K562 (cell line): ENCODE results near the gene RAI1. TPM values are rescaled to one million over a fixed set of nuclear protein-coding genes. Genes with fewer than 3 reads are reported as not detected.

ENCODE experiments used
- CREM ChIP-seq: IDR thresholded peaks from 2 replicates; pipeline ENCODE4 v1.6.1; 2014; ENCODE audit warnings: antibody characterized with exemption, low read depth
- E2F4 ChIP-seq: sonication (generic); formaldehyde crosslinking; IDR thresholded peaks from 2 replicates; pipeline ENCODE4 v1.8.0; 2022; ENCODE audit warnings: mild to moderate bottlenecking, low read depth, missing genetic modification reagents
- ETS1 ChIP-seq: conservative IDR thresholded peaks from 2 replicates; pipeline ENCODE4 v1.6.1; 2011; ENCODE audit warnings: low read depth, mild to moderate bottlenecking, low read length; ENCODE audit not compliant: control insufficient read depth
- FIP1L1 ChIP-seq: fragments of 200-400 bp; formaldehyde crosslinking; IDR thresholded peaks from 2 replicates; pipeline ENCODE4 v1.6.1; 2018; ENCODE audit warnings: mild to moderate bottlenecking, low read depth, low read length; ENCODE audit not compliant: poor library complexity, severe bottlenecking
- KAT8 ChIP-seq: fragments of 450-650 bp; IDR thresholded peaks from 2 replicates; pipeline ENCODE4 v1.6.1; 2016; ENCODE audit warnings: low read depth, mild to moderate bottlenecking
- MAX ChIP-seq: sonication (generic); formaldehyde crosslinking; IDR thresholded peaks from 2 replicates; pipeline ENCODE4 v1.9.0; 2022; ENCODE audit warnings: mild to moderate bottlenecking, missing genetic modification reagents
- NFE2L1 ChIP-seq: fragments of 450-650 bp; IDR thresholded peaks from 2 replicates; pipeline ENCODE4 v1.6.1; 2016; ENCODE audit warnings: missing genetic modification characterization, low read depth, mild to moderate bottlenecking, missing compliant biosample characterization, moderate library complexity, borderline replicate concordance
- NFIC ChIP-seq: fragments of 450-650 bp; IDR thresholded peaks from 2 replicates; pipeline ENCODE4 v1.6.1; 2017; ENCODE audit warnings: mild to moderate bottlenecking, inconsistent platforms
- PHB2 ChIP-seq: fragments of 450-650 bp; IDR thresholded peaks from 2 replicates; pipeline ENCODE4 v1.6.1; 2017; ENCODE audit warnings: low read depth
- POU5F1 ChIP-seq: fragments of 150-350 bp; IDR thresholded peaks from 2 replicates; pipeline ENCODE4 v1.6.1; 2014; ENCODE audit warnings: borderline replicate concordance, low read length, low read depth, mild to moderate bottlenecking; ENCODE audit not compliant: partially characterized antibody
- RBBP5 ChIP-seq: fragments of 200-600 bp; sonication (generic); IDR thresholded peaks from 2 replicates; pipeline ENCODE4 v1.6.1; 2012; ENCODE audit warnings: borderline replicate concordance, mild to moderate bottlenecking, low read length, control low read depth, inconsistent platforms; ENCODE audit not compliant: insufficient read depth, poor library complexity, severe bottlenecking
- RBFOX2 ChIP-seq: fragments of 200-400 bp; formaldehyde crosslinking; IDR thresholded peaks from 2 replicates; pipeline ENCODE4 v1.6.1; 2017; ENCODE audit warnings: low read depth, mild to moderate bottlenecking, low read length, moderate library complexity
- SMAD4 ChIP-seq: fragments of 250-450 bp; sonication (Bioruptor Pico); conservative IDR thresholded peaks from 2 replicates; pipeline ENCODE4 v1.8.0; 2021; ENCODE audit warnings: inconsistent platforms, mild to moderate bottlenecking, moderate library complexity
- SMARCC2 ChIP-seq: fragments of 450-650 bp; IDR thresholded peaks from 2 replicates; pipeline ENCODE4 v1.6.1; 2017; ENCODE audit warnings: antibody characterized with exemption, moderate library complexity, mild to moderate bottlenecking, low read depth
- SNAPC5 ChIP-seq: fragments of 250-450 bp; sonication (Bioruptor Pico); IDR thresholded peaks from 2 replicates; pipeline ENCODE4 v1.8.0; 2021; ENCODE audit warnings: moderate library complexity, mild to moderate bottlenecking, inconsistent platforms
- SRSF9 ChIP-seq: fragments of 200-400 bp; formaldehyde crosslinking; IDR thresholded peaks from 2 replicates; pipeline ENCODE4 v1.6.1; 2017; ENCODE audit warnings: low read depth, low read length, borderline replicate concordance
- U2AF2 ChIP-seq: fragments of 200-400 bp; formaldehyde crosslinking; optimal IDR thresholded peaks from 2 replicates; pipeline ENCODE3; 2017; ENCODE audit warnings: low read depth, mild to moderate bottlenecking, low read length
- YY1 ChIP-seq, 3 experiments: IDR thresholded peaks; 2 replicates each; pipeline ENCODE4 v1.6.1; 2011; ENCODE audit warnings: low read length in 2 of 3, mild to moderate bottlenecking in 2 of 3, moderate library complexity in 2 of 3, borderline replicate concordance in 1 of 3, control low read depth in 1 of 3, low read depth in 1 of 3; ENCODE audit not compliant: insufficient read depth in 3 of 3, insufficient replicate concordance in 2 of 3, control insufficient read depth in 1 of 3, insufficient read length in 1 of 3; ENCODE audit errors: extremely low read depth in 1 of 3
- ZNF197 ChIP-seq: fragments of 200-800 bp; sonication (Bioruptor generic); IDR thresholded peaks from 2 replicates; pipeline ENCODE4 v1.6.1; 2016; ENCODE audit warnings: low read depth, missing genetic modification characterization, missing compliant biosample characterization
- ZNF224 ChIP-seq: sonication (generic); formaldehyde crosslinking; IDR thresholded peaks from 2 replicates; pipeline ENCODE4 v1.8.0; 2022; ENCODE audit warnings: mild to moderate bottlenecking, missing genetic modification reagents
- ZNF445 ChIP-seq: fragments of 250-450 bp; sonication (Bioruptor Pico); IDR thresholded peaks from 2 replicates; pipeline ENCODE4 v1.4.0; 2020; ENCODE audit warnings: low read depth, mild to moderate bottlenecking, moderate library complexity
- ZNF766 ChIP-seq: fragments of 200-800 bp; sonication (Bioruptor generic); conservative IDR thresholded peaks from 2 replicates; pipeline ENCODE4 v1.6.1; 2016; ENCODE audit warnings: missing genetic modification characterization, missing compliant biosample characterization
- polyA plus RNA-seq, 8 experiments: library from polyadenylated mRNA; depleted of rRNA in 4 of 8; stranded (reverse) in 5 of 8; unstranded in 3 of 8; fragments of >200 nt; fragmentation: Nextera tagmentation in 2 of 8; fragmentation: Illumina TruSeq in 1 of 8; extraction: Ambion mirVana in 2 of 8; extraction: Trizol in 1 of 8; gene quantifications; 2 replicates each; pipeline versions ENCODE4 v1.2.1 to v1.2.3, GENCODE V29; 2011 to 2014; ENCODE audit warnings: inconsistent platforms in 1 of 8, missing spikeins in 1 of 8
- total RNA-seq, 7 experiments: library from RNA; depleted of rRNA in 6 of 7; stranded (reverse); fragments of >200 nt in 6 of 7; fragmentation: Illumina TruSeq in 2 of 7; extraction: Trizol in 2 of 7; gene quantifications; 2 replicates each; pipeline versions ENCODE4 v1.2.1 to v1.2.3, GENCODE V29; 2011 to 2021; ENCODE audit warnings: low replicate concordance in 1 of 7
- TF ChIP-seq, protein P1 (sequence below): fragments of 450-650 bp; formaldehyde crosslinking; IDR thresholded peaks from 2 replicates; pipeline ENCODE4 v1.4.0; 2022; ENCODE audit warnings: missing genetic modification characterization

The RAI1 gene
- total and polyA plus RNA-seq, 9 of the 15 experiments (the other 6 are each of a cell fraction or from before 2014, with no cell fraction given): 0.68 to 19.9 (median 5.5) TPM

- peak; percentile 1; the same call in 1 of the 2 replicates for TF ChIP-seq CREM
- no peak for TF ChIP-seq E2F4 (CRISPR knock-in tag)
- TF ChIP-seq ETS1: no peak
- TF ChIP-seq NFE2L1 (tag): no peak
- peak; percentile 70 for TF ChIP-seq ZNF766 (CRISPR knock-in tag)
- no peak for TF ChIP-seq KAT8
- TF ChIP-seq POU5F1: no peak
- TF ChIP-seq SNAPC5 (CRISPR knock-in tag): no peak
- TF ChIP-seq FIP1L1: no peak
- TF ChIP-seq RBBP5: peak; percentile 4
- TF ChIP-seq ZNF224 (CRISPR knock-in tag): no peak
- TF ChIP-seq U2AF2: no peak
- no peak for TF ChIP-seq SRSF9
- TF ChIP-seq RBFOX2: 0 out of 2 replicates have a peak, but pooled peaks have one; percentile 41
- no peak for TF ChIP-seq PHB2
- peak; percentile 69 for TF ChIP-seq SMAD4 (CRISPR knock-in tag)
- TF ChIP-seq ZNF197 (CRISPR knock-in tag): 0 out of 2 replicates have a peak, but pooled peaks have one; percentile 37
- TF ChIP-seq MAX (CRISPR knock-in tag): no peak
- TF ChIP-seq, protein P1, sequence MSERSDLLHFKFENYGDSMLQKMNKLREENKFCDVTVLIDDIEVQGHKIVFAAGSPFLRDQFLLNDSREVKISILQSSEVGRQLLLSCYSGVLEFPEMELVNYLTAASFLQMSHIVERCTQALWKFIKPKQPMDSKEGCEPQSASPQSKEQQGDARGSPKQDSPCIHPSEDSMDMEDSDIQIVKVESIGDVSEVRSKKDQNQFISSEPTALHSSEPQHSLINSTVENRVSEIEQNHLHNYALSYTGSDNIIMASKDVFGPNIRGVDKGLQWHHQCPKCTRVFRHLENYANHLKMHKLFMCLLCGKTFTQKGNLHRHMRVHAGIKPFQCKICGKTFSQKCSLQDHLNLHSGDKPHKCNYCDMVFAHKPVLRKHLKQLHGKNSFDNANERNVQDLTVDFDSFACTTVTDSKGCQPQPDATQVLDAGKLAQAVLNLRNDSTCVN (CRISPR knock-in tag): no peak
- no peak for TF ChIP-seq ZNF445
- TF ChIP-seq YY1 (IDR thresholded peaks at IDR 0.05; ENCODE audit: borderline replicate concordance in 1 of 3, control insufficient read depth in 1 of 3, extremely low read depth in 1 of 3, insufficient read depth in 3 of 3, insufficient read length in 1 of 3, insufficient replicate concordance in 2 of 3, low read depth in 1 of 3, low read length in 2 of 3): no peak
- TF ChIP-seq SMARCC2: no peak
- peak; percentile 20; the same call in 1 of the 2 replicates for TF ChIP-seq NFIC
These were observed 143.0 kb downstream of the RAI1 start (continued) for GRCh38 chr17:17824119-17824782.
